8988T (cell line): Measurements from ENCODE around the gene UBXN7.
"Not testable (repeated sequence)": the region's sequence is repeated elsewhere in the genome, so short reads cannot be mapped to it uniquely, and the experiment has no call there.

ENCODE experiments used
- DNase-seq: peaks from one replicate; pipeline ENCODE4 v3.0.0; 2011

UBXN7 gene

GRCh38 chr3:196432137-196432879, at the start of gene UBXN7:
Gene UBXN7, minus strand, starts transcription at chr3:196432427. Its CDS starts 28 bp downstream, at chr3:196432399.
- DNase-seq: peak; percentile 96

GRCh38 chr3:196477678-196478077, 45.5 kb upstream of the UBXN7 start:
- DNase-seq: no peak

GRCh38 chr3:196472286-196472685, 40.1 kb upstream of the UBXN7 start:
- no peak for DNase-seq

GRCh38 chr3:196471551-196471950, 39.3 kb upstream of the UBXN7 start:
- DNase-seq: no peak

GRCh38 chr3:196470182-196470581, 38.0 kb upstream of the UBXN7 start:
- not testable (repeated sequence) for DNase-seq

- DNase-seq: no peak
Observed at GRCh38 chr3:196463804-196464203, 31.6 kb upstream of the UBXN7 start.

- no peak for DNase-seq
Observed at GRCh38 chr3:196463478-196463756, 31.2 kb upstream of the UBXN7 start.

GRCh38 chr3:196462680-196463477, 30.7 kb upstream of the UBXN7 start:
- DNase-seq: not testable (repeated sequence)

GRCh38 chr3:196458063-196458462, 25.8 kb upstream of the UBXN7 start:
- DNase-seq: no peak

GRCh38 chr3:196457470-196457869, 25.2 kb upstream of the UBXN7 start:
- not testable (repeated sequence) for DNase-seq

- DNase-seq: no peak
Observed at GRCh38 chr3:196454935-196455334, 22.7 kb upstream of the UBXN7 start.

- DNase-seq: not testable (repeated sequence)
Observed at GRCh38 chr3:196445391-196445790, 13.2 kb upstream of the UBXN7 start.

- no peak for DNase-seq
Observed at GRCh38 chr3:196444500-196444894, 12.3 kb upstream of the UBXN7 start.

GRCh38 chr3:196440696-196441095, 8.5 kb upstream of the UBXN7 start:
- no peak for DNase-seq

GRCh38 chr3:196440041-196440537, 7.9 kb upstream of the UBXN7 start:
- DNase-seq: no peak

- DNase-seq: peak; percentile 39
Observed at GRCh38 chr3:196431181-196432136, 768 bp downstream of the UBXN7 start.

- DNase-seq: no peak
Observed at GRCh38 chr3:196428041-196428440, 4.2 kb downstream of the UBXN7 start.

- DNase-seq: not testable (repeated sequence)
Observed at GRCh38 chr3:196424421-196424820, 7.8 kb downstream of the UBXN7 start.

GRCh38 chr3:196423044-196423781, 9.0 kb downstream of the UBXN7 start:
- no peak for DNase-seq

- not testable (repeated sequence) for DNase-seq
Observed at GRCh38 chr3:196421668-196422067, 10.6 kb downstream of the UBXN7 start.

- no peak for DNase-seq
Observed at GRCh38 chr3:196419386-196419785, 12.8 kb downstream of the UBXN7 start.

- DNase-seq: no peak
Observed at GRCh38 chr3:196418601-196419000, 13.6 kb downstream of the UBXN7 start.
